Kidney epithelial cell (primary cell): ENCODE measurements around the gene SLC26A4. TPM values are rescaled to one million over a fixed set of nuclear protein-coding genes. Genes with fewer than 3 reads are reported as not detected.
A peak's percentile ranks its signal among the peaks of the same experiment; 100 is the strongest.

ENCODE experiments used
- DNase-seq: peaks from one replicate; pipeline ENCODE4 v3.0.0-alpha.2; 2010; ENCODE audit warnings: low read depth
- H3K27me3 ChIP-seq: 2 replicates; pipeline ENCODE4 v1.6.0; 2011; ENCODE audit warnings: low read length; ENCODE audit not compliant: control insufficient read depth, insufficient read depth
- H3K36me3 ChIP-seq: 2 replicates; pipeline ENCODE4 v1.5.1; 2011; ENCODE audit warnings: low read length; ENCODE audit not compliant: control insufficient read depth, insufficient read depth
- H3K4me3 ChIP-seq: 2 replicates; pipeline ENCODE4 v1.5.1; 2011; ENCODE audit warnings: low read depth, mild to moderate bottlenecking, control low read depth, low read length
- total RNA-seq: library from RNA; depleted of rRNA; stranded (reverse); fragments of >200 nt; gene quantifications from 2 replicates; pipeline ENCODE4 v1.2.3, GENCODE V29; 2015
- TF ChIP-seq, protein P1 (sequence below): IDR thresholded peaks from 2 replicates; pipeline ENCODE4 v1.5.1; 2011; ENCODE audit warnings: mild to moderate bottlenecking, moderate library complexity, low read length, control low read depth, inconsistent platforms; ENCODE audit not compliant: insufficient read depth, poor library complexity, severe bottlenecking

SLC26A4 gene
- total RNA-seq: 0.14 and 0.25 TPM in 2 replicates

DNA sequence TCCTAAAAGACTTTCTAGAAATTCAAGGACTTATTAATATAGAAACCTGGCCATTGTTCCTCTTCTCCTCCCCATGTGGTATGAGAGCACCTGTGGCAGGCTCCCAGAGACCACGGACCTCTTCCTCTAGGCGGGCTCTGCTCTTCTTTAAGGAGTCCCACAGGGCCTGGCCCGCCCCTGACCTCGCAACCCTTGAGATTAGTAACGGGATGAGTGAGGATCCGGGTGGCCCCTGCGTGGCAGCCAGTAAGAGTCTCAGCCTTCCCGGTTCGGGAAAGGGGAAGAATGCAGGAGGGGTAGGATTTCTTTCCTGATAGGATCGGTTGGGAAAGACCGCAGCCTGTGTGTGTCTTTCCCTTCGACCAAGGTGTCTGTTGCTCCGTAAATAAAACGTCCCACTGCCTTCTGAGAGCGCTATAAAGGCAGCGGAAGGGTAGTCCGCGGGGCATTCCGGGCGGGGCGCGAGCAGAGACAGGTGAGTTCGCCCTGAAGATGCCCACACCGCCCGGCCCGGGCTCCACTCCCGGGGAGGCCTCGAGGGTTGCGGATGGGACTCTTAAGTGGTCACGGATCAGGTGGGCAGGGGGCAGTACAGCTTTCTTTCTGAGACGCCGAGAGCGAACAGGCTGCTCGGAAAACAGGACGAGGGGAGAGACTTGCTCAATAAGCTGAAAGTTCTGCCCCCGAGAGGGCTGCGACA lies at the start of gene SLC26A4:
TSS of gene SLC26A4 (plus strand) at position 448 of the 700 bp plus-strand sequence. CDS start 814 bp downstream, outside the sequence.
- TF ChIP-seq, protein P1, sequence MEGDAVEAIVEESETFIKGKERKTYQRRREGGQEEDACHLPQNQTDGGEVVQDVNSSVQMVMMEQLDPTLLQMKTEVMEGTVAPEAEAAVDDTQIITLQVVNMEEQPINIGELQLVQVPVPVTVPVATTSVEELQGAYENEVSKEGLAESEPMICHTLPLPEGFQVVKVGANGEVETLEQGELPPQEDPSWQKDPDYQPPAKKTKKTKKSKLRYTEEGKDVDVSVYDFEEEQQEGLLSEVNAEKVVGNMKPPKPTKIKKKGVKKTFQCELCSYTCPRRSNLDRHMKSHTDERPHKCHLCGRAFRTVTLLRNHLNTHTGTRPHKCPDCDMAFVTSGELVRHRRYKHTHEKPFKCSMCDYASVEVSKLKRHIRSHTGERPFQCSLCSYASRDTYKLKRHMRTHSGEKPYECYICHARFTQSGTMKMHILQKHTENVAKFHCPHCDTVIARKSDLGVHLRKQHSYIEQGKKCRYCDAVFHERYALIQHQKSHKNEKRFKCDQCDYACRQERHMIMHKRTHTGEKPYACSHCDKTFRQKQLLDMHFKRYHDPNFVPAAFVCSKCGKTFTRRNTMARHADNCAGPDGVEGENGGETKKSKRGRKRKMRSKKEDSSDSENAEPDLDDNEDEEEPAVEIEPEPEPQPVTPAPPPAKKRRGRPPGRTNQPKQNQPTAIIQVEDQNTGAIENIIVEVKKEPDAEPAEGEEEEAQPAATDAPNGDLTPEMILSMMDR: no peak

DNA sequence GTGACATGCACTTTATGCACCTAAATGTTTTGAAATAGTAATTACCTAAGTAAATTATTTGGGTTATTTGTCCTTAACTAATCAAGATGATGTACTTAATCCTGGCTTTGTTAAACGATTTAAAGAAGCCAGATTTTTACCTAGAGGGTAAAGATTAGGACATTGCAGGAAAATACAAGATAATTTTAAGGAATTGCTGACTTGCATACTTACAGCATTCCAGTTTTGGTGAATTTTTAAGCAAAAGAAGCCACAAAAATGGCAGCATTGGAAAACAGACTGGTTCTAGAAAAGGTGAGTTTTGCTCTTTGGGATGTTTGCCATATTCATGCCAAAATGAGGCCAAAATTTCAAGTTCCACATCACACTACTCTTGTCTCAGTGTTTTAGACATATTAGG lies 47.2 kb upstream of the SLC26A4 start:
- no peak for DNase-seq
- H3K4me3 ChIP-seq: no peak overlapping the region
- TF ChIP-seq, protein P1: no peak
- no peaks in the 10 kb centered on the region for H3K27me3 ChIP-seq
- no peaks in the 10 kb centered on the region for H3K36me3 ChIP-seq

More for the DNA sequence above, at the start of gene SLC26A4:
- Histone ChIP-seq H3K36me3 (no peaks in the 10 kb centered on the region), H3K4me3 (peak within 1 kb of the TSS; percentile 42), H3K27me3 (peaks cover 24% of the 10 kb centered on the region)
- DNase-seq: no peak

DNA sequence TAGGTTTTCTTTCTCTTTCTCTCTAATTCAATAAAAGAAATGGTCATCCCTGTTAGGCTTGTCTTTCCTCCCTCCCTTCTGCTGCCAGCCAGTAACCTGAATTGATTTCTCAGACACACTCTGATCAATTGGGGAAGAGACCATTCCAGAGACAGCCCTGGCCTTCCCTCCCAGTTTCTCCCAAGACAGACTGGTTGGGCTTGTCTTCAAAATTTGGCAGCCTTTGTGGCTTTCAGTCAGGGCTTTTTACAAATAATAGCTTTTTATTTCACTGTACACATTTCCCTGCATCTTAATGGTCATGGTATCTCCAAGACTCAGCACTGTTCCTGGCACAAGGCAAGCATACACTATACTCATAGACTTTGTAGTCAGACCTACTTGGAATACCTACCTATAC lies 46.7 kb upstream of the SLC26A4 start:
- Histone ChIP-seq H3K4me3 (no peak overlapping the region), H3K27me3 (no peaks in the 10 kb centered on the region), H3K36me3 (no peaks in the 10 kb centered on the region)
- no peak for DNase-seq
- TF ChIP-seq, protein P1: no peak

DNA sequence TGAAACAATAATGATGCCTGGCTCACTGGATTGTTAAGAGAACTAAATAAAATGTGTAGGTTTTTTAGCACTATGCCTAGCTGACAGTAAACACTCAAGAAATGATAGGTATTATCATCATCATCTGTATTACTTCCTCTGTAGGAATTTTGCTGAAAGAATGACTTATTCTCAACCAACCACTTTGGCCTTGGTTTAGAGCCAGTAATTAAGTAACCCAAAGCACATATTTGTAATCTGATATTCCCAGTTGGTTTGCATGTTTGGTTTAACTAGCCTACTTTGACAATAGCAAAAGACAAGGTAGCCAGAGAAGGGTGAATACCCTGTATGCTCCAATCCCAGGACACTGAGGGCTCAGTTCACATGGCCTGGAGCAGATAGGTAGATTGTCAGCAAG lies 46.2 kb upstream of the SLC26A4 start:
- Histone ChIP-seq H3K36me3 (no peaks in the 10 kb centered on the region), H3K4me3 (no peak overlapping the region), H3K27me3 (no peaks in the 10 kb centered on the region)
- DNase-seq: no peak
- TF ChIP-seq, protein P1: no peak

DNA sequence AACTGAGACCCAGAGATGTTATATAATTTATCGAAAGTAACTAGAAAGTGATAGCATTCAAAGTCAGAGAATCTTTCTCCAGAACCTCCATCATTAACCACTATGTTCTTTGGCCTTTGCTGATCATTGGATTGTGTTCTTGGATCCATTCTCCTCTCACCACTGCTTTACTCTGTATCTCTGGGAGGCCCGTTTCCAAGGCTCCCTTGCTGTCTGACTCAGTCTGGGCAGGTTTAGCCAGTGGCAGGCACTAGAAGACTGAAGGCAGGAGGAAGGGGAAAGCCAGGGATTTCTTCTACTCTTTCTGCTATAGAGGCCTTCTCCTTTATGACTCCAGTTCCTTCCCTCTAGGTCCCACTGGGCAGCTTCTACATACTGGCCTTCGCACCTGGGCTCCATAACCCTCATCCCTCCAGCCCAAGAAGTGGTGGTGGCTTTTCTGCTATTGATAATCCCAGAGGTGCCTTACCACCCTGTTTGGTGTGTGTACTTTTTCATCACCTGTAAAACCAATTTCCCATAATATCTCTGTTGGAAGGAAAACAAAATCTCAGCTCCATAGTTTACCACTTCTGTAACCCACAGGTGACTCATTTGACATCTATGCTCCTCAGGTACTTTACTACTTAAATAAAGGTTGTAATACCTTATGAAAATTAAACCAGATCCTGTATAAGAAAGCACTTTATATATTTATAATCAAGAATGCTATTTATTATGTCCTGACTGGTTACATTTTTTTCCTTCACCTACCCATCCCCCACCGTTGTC lies 44.5 kb upstream of the SLC26A4 start:
- Histone ChIP-seq H3K4me3 (no peak overlapping the region), H3K36me3 (no peaks in the 10 kb centered on the region), H3K27me3 (no peaks in the 10 kb centered on the region)
- no peak for DNase-seq
- TF ChIP-seq, protein P1: no peak
